ENCODE results near the gene PLEKHM1. TPM values are rescaled to one million over a fixed set of nuclear protein-coding genes. Genes with fewer than 3 reads are reported as not detected.

Gene PLEKHM1
- polyA plus RNA-seq, 1 experiment = 18.2 TPM

DNA sequence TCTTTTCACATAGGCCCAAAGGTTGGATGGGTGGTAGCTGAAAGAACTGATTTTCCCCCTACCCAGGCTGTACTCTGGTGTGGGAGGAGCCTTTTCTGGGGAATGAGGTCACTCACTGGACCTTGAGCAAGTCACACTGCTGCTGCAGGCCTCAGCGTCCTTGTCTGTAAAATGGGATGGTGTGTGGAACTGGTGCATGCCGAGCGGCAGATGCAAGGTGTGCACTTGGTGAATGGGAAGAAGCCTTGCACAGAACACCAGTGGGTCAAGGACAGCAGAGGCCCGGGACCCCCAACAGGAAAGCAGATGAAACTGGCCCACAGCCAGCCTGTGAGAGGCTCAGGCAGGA is 96.0 kb downstream of the PLEKHM1 start:
- H3K27me3 ChIP-seq (ENCODE audit: control insufficient read depth, insufficient read depth, low read length) = peaks cover 3% of the 10 kb centered on the region
- no peak overlapping the region for H3K4me3 ChIP-seq (ENCODE audit: low read depth, low read length)
- DNase-seq (ENCODE audit: low read depth, low spot score) = no peak
- ChIA-PET POLR2A (interaction anchor here (0.6 to 1.7 kb wide), 2 partner anchors 176 to 246 kb away, joined by 3 to 4 read pairs; partner anchors contain the start of gene HEXIM1), CTCF (interaction anchor here (0.9 to 3.1 kb wide), 13 partner anchors 8 to 437 kb away, joined by 3 to 18 read pairs (median 4); partner anchors contain the start of gene ACBD4)
- peaks cover 7% of the 10 kb centered on the region; the same call in 1 of the 2 replicates for H3K9me3 ChIP-seq (ENCODE audit: control insufficient read depth, insufficient read depth, low read length)
- no peak overlapping the region for H3K27ac ChIP-seq (ENCODE audit: low read depth, low read length)
- TF ChIP-seq, protein P1, sequence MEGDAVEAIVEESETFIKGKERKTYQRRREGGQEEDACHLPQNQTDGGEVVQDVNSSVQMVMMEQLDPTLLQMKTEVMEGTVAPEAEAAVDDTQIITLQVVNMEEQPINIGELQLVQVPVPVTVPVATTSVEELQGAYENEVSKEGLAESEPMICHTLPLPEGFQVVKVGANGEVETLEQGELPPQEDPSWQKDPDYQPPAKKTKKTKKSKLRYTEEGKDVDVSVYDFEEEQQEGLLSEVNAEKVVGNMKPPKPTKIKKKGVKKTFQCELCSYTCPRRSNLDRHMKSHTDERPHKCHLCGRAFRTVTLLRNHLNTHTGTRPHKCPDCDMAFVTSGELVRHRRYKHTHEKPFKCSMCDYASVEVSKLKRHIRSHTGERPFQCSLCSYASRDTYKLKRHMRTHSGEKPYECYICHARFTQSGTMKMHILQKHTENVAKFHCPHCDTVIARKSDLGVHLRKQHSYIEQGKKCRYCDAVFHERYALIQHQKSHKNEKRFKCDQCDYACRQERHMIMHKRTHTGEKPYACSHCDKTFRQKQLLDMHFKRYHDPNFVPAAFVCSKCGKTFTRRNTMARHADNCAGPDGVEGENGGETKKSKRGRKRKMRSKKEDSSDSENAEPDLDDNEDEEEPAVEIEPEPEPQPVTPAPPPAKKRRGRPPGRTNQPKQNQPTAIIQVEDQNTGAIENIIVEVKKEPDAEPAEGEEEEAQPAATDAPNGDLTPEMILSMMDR (IDR thresholded peaks at IDR 0.05; ENCODE audit: low read depth, low read length) = no peak

DNA sequence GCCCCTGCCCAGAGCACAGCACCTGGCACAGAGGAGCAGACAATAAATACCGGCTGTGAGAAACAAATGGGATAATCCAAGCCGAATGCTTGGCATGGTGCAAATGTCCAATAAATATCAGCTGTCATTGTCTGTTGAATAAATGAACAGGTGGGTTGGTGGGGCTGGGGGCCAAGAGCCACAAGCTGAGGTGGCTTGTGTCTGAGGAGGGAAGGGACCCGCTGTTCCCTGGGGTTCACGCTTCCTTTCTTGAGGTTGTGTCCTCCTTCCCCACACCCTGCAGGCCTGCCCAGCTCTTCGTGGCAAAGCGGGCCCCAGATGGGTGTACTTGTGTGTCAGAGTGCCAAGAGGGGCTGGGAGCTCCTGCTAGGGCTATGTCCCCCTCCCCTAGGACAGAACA is 96.4 kb downstream of the PLEKHM1 start:
- CTCF ChIA-PET = interaction anchor here (0.9 to 3.1 kb wide), 10 partner anchors 9 to 259 kb away, joined by 3 to 18 read pairs (median 4); partner anchors contain the start of gene ACBD4
- H3K4me3 ChIP-seq (ENCODE audit: low read depth, low read length) = no peak overlapping the region
- H3K27ac ChIP-seq (ENCODE audit: low read depth, low read length) = no peak overlapping the region
- H3K9me3 ChIP-seq (ENCODE audit: control insufficient read depth, insufficient read depth, low read length) = peaks cover 7% of the 10 kb centered on the region; the same call in 1 of the 2 replicates
- POLR2A ChIA-PET = interaction anchor here (1.7 kb wide), 1 partner anchor 246 kb away, joined by 4 read pairs; the partner anchor contains the start of gene HEXIM1
- H3K27me3 ChIP-seq (ENCODE audit: control insufficient read depth, insufficient read depth, low read length) = peaks cover 3% of the 10 kb centered on the region
- no peak for DNase-seq (ENCODE audit: low read depth, low spot score)
- TF ChIP-seq, protein P1 (IDR thresholded peaks at IDR 0.05; ENCODE audit: low read depth, low read length) = no peak

DNA sequence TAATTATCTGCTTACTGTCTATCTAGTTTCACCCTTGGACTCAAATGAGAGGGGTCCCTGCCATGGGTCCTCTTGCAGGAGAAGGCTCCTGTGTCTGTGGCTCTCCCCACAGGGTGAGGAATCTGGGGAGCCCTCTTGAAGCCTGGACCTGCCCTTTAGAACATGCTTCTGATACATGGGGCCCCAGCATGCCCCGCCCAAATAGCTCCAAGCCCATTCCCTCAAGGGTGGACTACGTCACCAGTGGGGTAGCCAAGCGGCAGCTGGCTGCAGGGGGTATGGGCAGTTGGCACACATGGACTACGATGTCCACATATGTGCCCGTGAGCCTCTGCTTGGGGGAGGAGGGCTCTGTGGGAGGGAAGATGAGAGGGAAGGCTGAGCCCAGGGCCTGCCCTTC is 97.1 kb downstream of the PLEKHM1 start:
- POLR2A ChIA-PET = no interaction called here
- H3K9me3 ChIP-seq (ENCODE audit: control insufficient read depth, insufficient read depth, low read length) = peaks cover 7% of the 10 kb centered on the region; the same call in 1 of the 2 replicates
- DNase-seq (ENCODE audit: low read depth, low spot score) = no peak
- H3K27me3 ChIP-seq (ENCODE audit: control insufficient read depth, insufficient read depth, low read length) = peaks cover 3% of the 10 kb centered on the region
- CTCF ChIA-PET = interaction anchor here (0.9 to 3.1 kb wide), 6 partner anchors 9 to 258 kb away, joined by 3 to 18 read pairs (median 7); partner anchors contain the start of gene ACBD4
- H3K27ac ChIP-seq (ENCODE audit: low read depth, low read length) = no peak overlapping the region
- no peak overlapping the region for H3K4me3 ChIP-seq (ENCODE audit: low read depth, low read length)
- TF ChIP-seq, protein P1 (IDR thresholded peaks at IDR 0.05; ENCODE audit: low read depth, low read length) = no peak

DNA sequence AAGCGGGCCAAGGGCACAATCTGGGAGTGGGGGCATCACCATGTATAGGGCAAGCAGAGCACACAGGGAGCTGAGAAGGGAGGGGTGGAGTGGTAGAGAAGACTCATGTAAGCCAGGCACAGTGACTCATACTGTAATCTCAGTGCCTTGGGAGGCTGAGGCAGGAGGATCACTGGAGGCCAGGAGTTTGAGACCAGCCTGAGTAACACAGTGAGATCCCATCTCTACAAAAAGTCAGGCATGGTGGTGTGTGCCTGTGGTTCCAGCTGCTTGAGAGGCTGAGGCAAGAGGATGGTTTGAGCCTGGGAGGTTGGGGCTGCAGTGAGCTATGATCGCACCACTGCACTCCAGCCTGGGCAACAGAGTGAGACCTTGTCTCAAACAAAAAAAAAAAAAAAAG is 98.6 kb downstream of the PLEKHM1 start:
- ChIA-PET POLR2A (no interaction called here), CTCF (interaction anchor here (1.4 to 2.1 kb wide), 2 partner anchors 34 to 173 kb away, joined by 5 to 9 read pairs; no protein-coding TSS in a partner anchor)
- TF ChIP-seq, protein P1 (IDR thresholded peaks at IDR 0.05; ENCODE audit: low read depth, low read length) = no peak
- H3K4me3 ChIP-seq (ENCODE audit: low read depth, low read length) = no peak overlapping the region
- H3K27me3 ChIP-seq (ENCODE audit: control insufficient read depth, insufficient read depth, low read length) = peaks cover 3% of the 10 kb centered on the region
- H3K27ac ChIP-seq (ENCODE audit: low read depth, low read length) = no peak overlapping the region
- H3K9me3 ChIP-seq (ENCODE audit: control insufficient read depth, insufficient read depth, low read length) = peaks cover 5% of the 10 kb centered on the region; the same call in 1 of the 2 replicates
- no peak for DNase-seq (ENCODE audit: low read depth, low spot score)

DNA sequence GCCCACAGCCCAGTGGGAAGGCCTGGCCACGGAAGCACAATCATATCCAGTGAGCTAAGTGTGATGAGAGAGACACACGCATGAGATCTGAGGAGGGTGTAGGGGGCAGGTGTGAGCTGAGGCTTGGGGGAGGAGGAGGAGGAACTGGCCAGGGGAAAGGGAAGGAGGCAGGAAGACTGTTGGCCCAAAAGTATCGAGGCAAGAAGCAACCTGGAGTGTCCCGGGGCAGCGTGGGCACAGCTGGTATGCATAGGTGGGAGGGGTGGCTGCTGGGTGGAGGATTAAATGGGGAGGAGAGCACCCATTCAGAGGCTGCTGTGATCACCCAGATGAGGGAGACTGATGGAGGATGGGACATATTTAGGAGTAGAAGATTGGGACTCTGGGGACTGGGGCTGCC is 99.2 kb downstream of the PLEKHM1 start:
- DNase-seq (ENCODE audit: low read depth, low spot score) = no peak

More for the DNA sequence above, 99.2 kb downstream of the PLEKHM1 start:
- Histone ChIP-seq H3K9me3 (ENCODE audit: control insufficient read depth, insufficient read depth, low read length) (no peaks in the 10 kb centered on the region; the same call in 1 of the 2 replicates), H3K27ac (ENCODE audit: low read depth, low read length) (no peak overlapping the region), H3K27me3 (ENCODE audit: control insufficient read depth, insufficient read depth, low read length) (peaks cover 3% of the 10 kb centered on the region), H3K4me3 (ENCODE audit: low read depth, low read length) (no peak overlapping the region)
- TF ChIP-seq, protein P1 (IDR thresholded peaks at IDR 0.05; ENCODE audit: low read depth, low read length) = no peak
- POLR2A ChIA-PET = no interaction called here
- CTCF ChIA-PET = interaction anchor here (2.1 to 2.4 kb wide), 2 partner anchors 34 to 172 kb away, joined by 9 to 10 read pairs; no protein-coding TSS in a partner anchor
